GM19351 (cell line): ENCODE results near the gene TLCD2.
"Not testable (repeated sequence)": the region's sequence is repeated elsewhere in the genome, so short reads cannot be mapped to it uniquely, and the experiment has no call there.

Source experiments
- ATAC-seq: cut with Tn5 transposase; IDR thresholded peaks from one replicate; pipeline ENCODE4 v1.9.1; 2021; ENCODE audit warnings: mild to moderate bottlenecking, moderate library complexity; ENCODE audit not compliant: unreplicated experiment

TLCD2 gene

DNA sequence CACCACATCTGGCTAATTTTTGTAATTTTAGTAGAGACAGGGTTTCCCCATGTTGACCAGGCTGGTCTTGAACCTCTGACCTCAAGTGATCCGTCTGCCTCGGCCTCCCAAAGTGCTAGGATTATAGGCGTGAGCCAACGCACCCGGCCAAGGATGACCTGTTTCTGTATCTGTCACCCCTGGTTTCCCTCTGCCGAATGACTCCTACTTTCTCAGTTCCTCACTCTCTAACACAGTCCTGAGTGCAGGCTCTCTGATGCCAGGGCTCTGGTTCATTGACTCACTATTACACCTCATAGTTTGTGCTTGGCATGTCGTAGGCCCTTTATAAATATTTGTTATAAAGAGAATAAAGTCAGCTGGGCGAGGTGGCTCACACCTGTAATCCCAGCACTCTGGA is 14.8 kb downstream of the TLCD2 start:
- ATAC-seq: no peak

GRCh38 chr17:1693339-1693738 is 16.8 kb downstream of the TLCD2 start:
- no peak for ATAC-seq

DNA sequence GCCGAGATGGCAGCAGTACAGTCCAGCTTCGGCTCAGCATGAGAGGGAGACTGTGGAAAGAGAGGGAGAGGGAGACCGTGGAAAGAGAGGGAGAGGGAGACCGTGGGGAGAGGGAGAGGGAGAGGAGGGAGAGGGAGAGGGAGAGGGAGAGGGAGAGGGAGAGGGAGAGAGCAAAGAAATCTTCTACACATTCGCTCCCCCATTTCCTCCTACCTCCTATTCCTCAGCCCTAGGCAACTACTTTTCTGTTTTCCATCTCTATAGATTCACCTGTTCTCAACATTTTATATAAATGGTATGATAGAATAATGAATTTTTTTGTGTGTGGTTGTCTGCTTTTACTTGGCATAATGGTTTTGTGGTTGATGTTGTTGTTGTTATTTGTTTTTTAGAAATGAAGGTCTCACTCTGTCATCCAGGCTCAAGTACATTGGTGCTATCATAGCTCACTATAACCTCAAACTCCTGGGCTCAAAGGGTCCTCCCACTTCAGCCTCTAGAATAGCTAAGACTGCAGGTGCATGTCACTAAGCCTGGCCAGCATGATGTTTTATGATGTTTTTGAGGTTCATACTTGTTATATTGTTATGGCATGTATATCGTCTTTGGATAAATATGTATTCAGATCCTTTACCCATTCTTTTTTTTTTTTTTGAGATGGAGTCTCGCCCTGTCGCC is 19.5 kb downstream of the TLCD2 start:
- no peak for ATAC-seq

DNA sequence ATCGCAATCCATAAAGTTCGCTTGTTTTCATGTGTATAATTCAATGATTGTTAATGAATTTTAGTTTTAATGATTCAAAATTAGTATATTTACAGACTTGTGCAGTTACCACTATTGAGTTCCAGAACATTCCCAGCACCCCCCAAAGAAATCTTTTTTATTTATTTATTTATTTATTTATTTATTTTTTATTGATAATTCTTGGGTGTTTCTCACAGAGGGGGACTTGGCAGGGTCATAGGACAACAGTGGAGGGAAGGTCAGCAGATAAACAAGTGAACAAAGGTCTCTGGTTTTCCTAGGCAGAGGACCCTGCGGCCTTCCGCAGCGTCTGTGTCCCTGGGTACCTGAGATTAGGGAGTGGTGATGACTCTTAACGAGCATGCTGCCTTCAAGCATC is 21.8 kb downstream of the TLCD2 start:
- ATAC-seq: not testable (repeated sequence)

- ATAC-seq: no peak
Observed at GRCh38 chr17:1686086-1686485, 24.1 kb downstream of the TLCD2 start.

DNA sequence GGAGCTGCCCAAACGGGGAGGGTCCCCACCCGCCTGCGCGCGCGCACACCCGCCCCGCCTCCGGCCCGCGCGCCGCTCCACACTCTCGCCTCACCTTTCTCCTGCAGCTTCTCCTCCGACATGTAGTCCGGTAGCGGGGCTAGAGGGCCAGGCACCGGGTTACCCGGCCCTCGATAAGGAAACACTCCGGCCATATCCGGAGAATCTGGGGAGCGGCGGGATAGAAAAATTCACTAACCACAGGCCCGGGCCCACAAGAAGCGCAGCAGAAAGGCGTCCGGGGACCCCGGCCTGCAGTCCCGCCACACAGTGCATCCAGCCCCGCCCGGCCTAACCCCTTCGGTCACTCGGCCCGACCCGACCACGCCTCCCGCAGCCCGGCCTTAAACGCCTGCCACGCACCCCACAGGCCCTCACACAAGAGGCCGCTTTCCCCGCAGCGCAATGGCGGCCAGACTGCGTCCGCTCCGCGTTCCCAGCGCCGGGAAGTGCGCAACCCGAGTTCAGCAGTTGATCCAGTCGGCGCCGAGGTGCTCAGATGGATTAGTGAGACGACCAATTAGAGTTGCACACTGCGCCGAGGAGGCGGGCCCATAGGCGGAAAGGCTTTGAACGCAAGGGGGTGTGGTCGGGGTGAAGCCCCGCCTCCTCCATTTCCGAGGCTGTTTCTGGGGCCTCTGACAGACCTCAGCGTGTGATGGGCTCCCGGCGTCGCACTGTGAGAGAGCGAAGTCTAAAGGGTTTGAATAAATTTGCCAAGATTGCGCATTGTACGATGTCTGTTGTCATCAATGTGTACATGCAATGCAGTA is 25.6 kb downstream of the TLCD2 start, which contains the start of gene PRPF8:
TSS of gene PRPF8 (minus strand) at position 490 of the 812 bp plus-strand sequence. CDS start at position 194, 296 bp downstream.
- peak; percentile 98 for ATAC-seq

- no peak for ATAC-seq
Observed at GRCh38 chr17:1683459-1683858, 26.7 kb downstream of the TLCD2 start.

DNA sequence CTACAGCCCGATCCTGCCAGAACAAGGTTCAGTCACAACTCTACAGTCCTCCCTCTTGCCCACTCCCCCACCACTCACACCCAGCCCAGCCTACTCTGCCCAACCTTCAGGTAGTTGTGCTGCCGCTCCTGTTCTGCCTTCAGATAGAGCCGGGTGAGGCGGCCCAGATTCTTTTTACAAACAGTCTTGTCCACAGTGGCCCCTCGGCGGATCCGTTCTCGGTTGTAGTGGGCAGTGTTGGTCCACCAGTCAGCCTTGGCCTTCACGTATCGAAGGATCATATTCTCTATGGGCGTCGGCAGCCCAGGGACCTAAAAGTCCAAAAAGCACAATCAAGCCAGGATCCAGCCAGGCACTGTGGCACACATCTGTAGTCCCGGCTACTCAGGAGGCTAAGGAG is 33.8 kb downstream of the TLCD2 start:
- ATAC-seq: no peak

GRCh38 chr17:1673041-1673785 is 37.0 kb downstream of the TLCD2 start:
- ATAC-seq: no peak

- ATAC-seq: not testable (repeated sequence)
Observed at GRCh38 chr17:1663934-1664333, 46.2 kb downstream of the TLCD2 start.

- ATAC-seq: no peak
Observed at GRCh38 chr17:1661045-1661444, 49.1 kb downstream of the TLCD2 start.

GRCh38 chr17:1658100-1658499 is 52.1 kb downstream of the TLCD2 start:
- ATAC-seq: no peak

DNA sequence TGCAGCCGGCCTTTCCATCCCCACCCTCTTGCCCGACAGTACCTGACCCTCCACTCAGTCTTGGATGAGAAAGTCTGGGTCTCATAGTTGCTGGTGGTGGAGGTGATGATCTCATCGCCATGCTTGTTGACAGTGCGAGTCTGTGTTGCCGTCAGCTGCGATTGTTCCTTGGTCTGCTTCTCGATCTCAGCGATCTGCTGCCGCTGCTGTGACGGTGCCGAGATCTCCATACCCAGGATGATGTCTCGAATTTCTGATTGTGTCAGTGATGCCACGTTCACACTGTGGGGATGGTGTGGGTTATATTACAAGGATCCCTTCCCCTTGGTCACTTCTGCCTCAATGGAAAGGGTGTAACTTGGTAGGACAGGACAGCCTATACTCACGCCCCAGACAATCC is 56.4 kb downstream of the TLCD2 start:
- ATAC-seq: no peak

DNA sequence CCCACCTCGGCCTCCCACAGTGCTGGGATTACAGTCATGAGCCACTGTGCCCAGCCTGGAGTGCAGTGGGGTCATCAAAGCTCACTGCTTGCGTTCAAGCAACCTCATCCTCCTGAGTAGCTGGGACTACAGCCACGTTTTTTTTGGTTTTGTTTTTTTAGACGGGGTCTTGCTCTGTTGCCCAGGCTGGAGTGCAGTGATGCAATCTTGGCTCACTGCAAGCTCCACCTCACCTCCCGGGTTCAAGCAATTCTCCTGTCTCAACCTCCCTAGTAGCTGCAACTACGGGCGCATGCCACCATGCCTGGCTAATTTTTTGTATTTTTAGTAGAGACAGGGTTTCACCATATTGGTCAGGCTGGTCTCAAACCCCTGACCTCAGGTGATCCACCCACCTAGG is 57.4 kb downstream of the TLCD2 start:
- not testable (repeated sequence) for ATAC-seq
